Measurements from ENCODE around the gene EHBP1.

Gene EHBP1

GRCh38 chr2:62998949-62999348 is 293.4 kb downstream of the EHBP1 start:
- DNase-seq (ENCODE audit: low read depth, low spot score): no peak
- Histone ChIP-seq H3K36me3 (ENCODE audit: insufficient read depth, insufficient read length, low read length) (no peaks in the 10 kb centered on the region), H3K4me3 (ENCODE audit: insufficient read length, low read depth) (no peak overlapping the region)

GRCh38 chr2:62999905-63000304 is 294.4 kb downstream of the EHBP1 start:
- no peak for DNase-seq (ENCODE audit: low read depth, low spot score)
- Histone ChIP-seq H3K4me3 (ENCODE audit: insufficient read length, low read depth) (no peak overlapping the region), H3K4me1 (ENCODE audit: insufficient read depth, insufficient read length) (no peaks in the 10 kb centered on the region), H3K9me3 (ENCODE audit: insufficient read depth, low read length) (no peaks in the 10 kb centered on the region), H3K27me3 (ENCODE audit: insufficient read depth, insufficient read length) (no peaks in the 10 kb centered on the region), H3K9ac (ENCODE audit: insufficient read length, low read depth) (no peak overlapping the region), H3K36me3 (ENCODE audit: insufficient read depth, insufficient read length, low read length) (no peaks in the 10 kb centered on the region)
- TF ChIP-seq SUZ12 (IDR thresholded peaks at IDR 0.05; ENCODE audit: extremely low read depth, insufficient read depth, insufficient read length): no peak
- TF ChIP-seq YY1 (IDR thresholded peaks at IDR 0.05; ENCODE audit: insufficient read depth, insufficient read length): no peak
- TF ChIP-seq ZNF274 (IDR thresholded peaks at IDR 0.05; ENCODE audit: low read depth, low read length): no peak

More at GRCh38 chr2:62998949-62999348, 293.4 kb downstream of the EHBP1 start:
- TF ChIP-seq SUZ12 (IDR thresholded peaks at IDR 0.05; ENCODE audit: extremely low read depth, insufficient read depth, insufficient read length): no peak
- no peak for TF ChIP-seq ZNF274 (IDR thresholded peaks at IDR 0.05; ENCODE audit: low read depth, low read length)
- TF ChIP-seq YY1 (IDR thresholded peaks at IDR 0.05; ENCODE audit: insufficient read depth, insufficient read length): no peak
- Histone ChIP-seq H3K4me1 (ENCODE audit: insufficient read depth, insufficient read length) (no peaks in the 10 kb centered on the region), H3K27me3 (ENCODE audit: insufficient read depth, insufficient read length) (no peaks in the 10 kb centered on the region), H3K9ac (ENCODE audit: insufficient read length, low read depth) (no peak overlapping the region), H3K9me3 (ENCODE audit: insufficient read depth, low read length) (no peaks in the 10 kb centered on the region)

- TF ChIP-seq YY1 (IDR thresholded peaks at IDR 0.05; ENCODE audit: insufficient read depth, insufficient read length) (no peak), ZNF274 (IDR thresholded peaks at IDR 0.05; ENCODE audit: low read depth, low read length) (no peak), SUZ12 (IDR thresholded peaks at IDR 0.05; ENCODE audit: extremely low read depth, insufficient read depth, insufficient read length) (no peak)
- Histone ChIP-seq H3K4me1 (ENCODE audit: insufficient read depth, insufficient read length) (no peaks in the 10 kb centered on the region), H3K4me3 (ENCODE audit: insufficient read length, low read depth) (no peak overlapping the region), H3K9me3 (ENCODE audit: insufficient read depth, low read length) (no peaks in the 10 kb centered on the region), H3K27me3 (ENCODE audit: insufficient read depth, insufficient read length) (no peaks in the 10 kb centered on the region), H3K9ac (ENCODE audit: insufficient read length, low read depth) (no peak overlapping the region), H3K36me3 (ENCODE audit: insufficient read depth, insufficient read length, low read length) (no peaks in the 10 kb centered on the region)
- no peak for DNase-seq (ENCODE audit: low read depth, low spot score)
Observed at GRCh38 chr2:63000801-63001200, 295.3 kb downstream of the EHBP1 start.

- Histone ChIP-seq H3K9ac (ENCODE audit: insufficient read length, low read depth) (no peak overlapping the region), H3K4me3 (ENCODE audit: insufficient read length, low read depth) (no peak overlapping the region), H3K27me3 (ENCODE audit: insufficient read depth, insufficient read length) (no peaks in the 10 kb centered on the region), H3K4me1 (ENCODE audit: insufficient read depth, insufficient read length) (no peaks in the 10 kb centered on the region), H3K9me3 (ENCODE audit: insufficient read depth, low read length) (no peaks in the 10 kb centered on the region), H3K36me3 (ENCODE audit: insufficient read depth, insufficient read length, low read length) (no peaks in the 10 kb centered on the region)
- TF ChIP-seq SUZ12 (IDR thresholded peaks at IDR 0.05; ENCODE audit: extremely low read depth, insufficient read depth, insufficient read length) (no peak), ZNF274 (IDR thresholded peaks at IDR 0.05; ENCODE audit: low read depth, low read length) (no peak)
- DNase-seq (ENCODE audit: low read depth, low spot score): no peak
Observed at GRCh38 chr2:63001576-63001975, 296.1 kb downstream of the EHBP1 start.

GRCh38 chr2:63003351-63003750 is 297.8 kb downstream of the EHBP1 start:
- TF ChIP-seq SUZ12 (IDR thresholded peaks at IDR 0.05; ENCODE audit: extremely low read depth, insufficient read depth, insufficient read length) (no peak), YY1 (IDR thresholded peaks at IDR 0.05; ENCODE audit: insufficient read depth, insufficient read length) (no peak), ZNF274 (IDR thresholded peaks at IDR 0.05; ENCODE audit: low read depth, low read length) (no peak)
- no peak overlapping the region for H3K9ac ChIP-seq (ENCODE audit: insufficient read length, low read depth)
- H3K9me3 ChIP-seq (ENCODE audit: insufficient read depth, low read length): no peaks in the 10 kb centered on the region
- no peaks in the 10 kb centered on the region for H3K36me3 ChIP-seq (ENCODE audit: insufficient read depth, insufficient read length, low read length)
- no peak overlapping the region for H3K4me3 ChIP-seq (ENCODE audit: insufficient read length, low read depth)
- H3K27me3 ChIP-seq (ENCODE audit: insufficient read depth, insufficient read length): no peaks in the 10 kb centered on the region
- no peaks in the 10 kb centered on the region for H3K4me1 ChIP-seq (ENCODE audit: insufficient read depth, insufficient read length)
- DNase-seq (ENCODE audit: low read depth, low spot score): no peak

- no peak overlapping the region for H3K4me3 ChIP-seq (ENCODE audit: insufficient read length, low read depth)
- DNase-seq (ENCODE audit: low read depth, low spot score): no peak
- H3K27me3 ChIP-seq (ENCODE audit: insufficient read depth, insufficient read length): no peaks in the 10 kb centered on the region
- H3K4me1 ChIP-seq (ENCODE audit: insufficient read depth, insufficient read length): no peaks in the 10 kb centered on the region
- no peak overlapping the region for H3K9ac ChIP-seq (ENCODE audit: insufficient read length, low read depth)
- TF ChIP-seq SUZ12 (IDR thresholded peaks at IDR 0.05; ENCODE audit: extremely low read depth, insufficient read depth, insufficient read length): no peak
- TF ChIP-seq YY1 (IDR thresholded peaks at IDR 0.05; ENCODE audit: insufficient read depth, insufficient read length): no peak
- no peak for TF ChIP-seq ZNF274 (IDR thresholded peaks at IDR 0.05; ENCODE audit: low read depth, low read length)
- no peaks in the 10 kb centered on the region for H3K36me3 ChIP-seq (ENCODE audit: insufficient read depth, insufficient read length, low read length)
- no peaks in the 10 kb centered on the region for H3K9me3 ChIP-seq (ENCODE audit: insufficient read depth, low read length)
Observed at GRCh38 chr2:63007813-63008458, 302.4 kb downstream of the EHBP1 start.

- Histone ChIP-seq H3K9ac (ENCODE audit: insufficient read length, low read depth) (no peak overlapping the region), H3K9me3 (ENCODE audit: insufficient read depth, low read length) (no peaks in the 10 kb centered on the region), H3K27me3 (ENCODE audit: insufficient read depth, insufficient read length) (no peaks in the 10 kb centered on the region), H3K36me3 (ENCODE audit: insufficient read depth, insufficient read length, low read length) (no peaks in the 10 kb centered on the region), H3K4me3 (ENCODE audit: insufficient read length, low read depth) (no peak overlapping the region), H3K4me1 (ENCODE audit: insufficient read depth, insufficient read length) (no peaks in the 10 kb centered on the region)
- DNase-seq (ENCODE audit: low read depth, low spot score): no peak
- TF ChIP-seq ZNF274 (IDR thresholded peaks at IDR 0.05; ENCODE audit: low read depth, low read length): no peak
- TF ChIP-seq YY1 (IDR thresholded peaks at IDR 0.05; ENCODE audit: insufficient read depth, insufficient read length): no peak
- TF ChIP-seq SUZ12 (IDR thresholded peaks at IDR 0.05; ENCODE audit: extremely low read depth, insufficient read depth, insufficient read length): no peak
Observed at GRCh38 chr2:63008838-63009237, 303.3 kb downstream of the EHBP1 start.
